A549 (cell line): ENCODE results near the gene COASY.

Experiments
- FOXS1 ChIP-seq: fragments of 250-450 bp; sonication (Bioruptor Pico); IDR thresholded peaks from 2 replicates; pipeline ENCODE4 v1.5.0; 2020; ENCODE audit warnings: mild to moderate bottlenecking, moderate library complexity
- GATA3 ChIP-seq: IDR thresholded peaks from 2 replicates; pipeline ENCODE4 v1.6.1; 2012; ENCODE audit warnings: borderline replicate concordance
- JUN ChIP-seq, 2 experiments: fragments of >200 bp; sonication (Bioruptor Twin); formaldehyde crosslinking; IDR thresholded peaks; 2 replicates in 1 of 2; 3 replicates in 1 of 2; pipeline ENCODE4 v1.6.1; 2016 to 2017
- POLR2A ChIP-seq: IDR thresholded peaks from 2 replicates; pipeline ENCODE4 v1.6.1; 2012; ENCODE audit warnings: mild to moderate bottlenecking, low read length
- SMC3 ChIP-seq: fragments of >200 bp; sonication (Bioruptor Twin); formaldehyde crosslinking; IDR thresholded peaks from 3 replicates; pipeline ENCODE4 v1.6.1; 2018; ENCODE audit warnings: inconsistent platforms
- ZSCAN20 ChIP-seq: fragments of 250-450 bp; sonication (Bioruptor Pico); IDR thresholded peaks from 2 replicates; pipeline ENCODE4 v1.8.0; 2022; ENCODE audit warnings: mild to moderate bottlenecking, moderate library complexity
- TF ChIP-seq, protein P1 (sequence below): fragments of >200 bp; sonication (Bioruptor Twin); formaldehyde crosslinking; IDR thresholded peaks from 3 replicates; pipeline ENCODE4 v1.6.1; 2016
- TF ChIP-seq, protein P2 (sequence below): IDR thresholded peaks from 2 replicates; pipeline ENCODE4 v1.6.1; 2012
- TF ChIP-seq, protein P3 (sequence below): fragments of >200 bp; sonication (Bioruptor Twin); formaldehyde crosslinking; IDR thresholded peaks from 3 replicates; pipeline ENCODE4 v1.5.1; 2016
- TF ChIP-seq, protein P4 (sequence below): fragments of 450-650 bp; IDR thresholded peaks from 2 replicates; pipeline ENCODE4 v1.6.1; 2014; ENCODE audit warnings: antibody characterized with exemption
- TF ChIP-seq, protein P5 (sequence below): fragments of 200-600 bp; sonication (generic); IDR thresholded peaks from 2 replicates; pipeline ENCODE4 v1.6.1; 2016; ENCODE audit warnings: antibody characterized with exemption, mild to moderate bottlenecking, moderate library complexity

DNA sequence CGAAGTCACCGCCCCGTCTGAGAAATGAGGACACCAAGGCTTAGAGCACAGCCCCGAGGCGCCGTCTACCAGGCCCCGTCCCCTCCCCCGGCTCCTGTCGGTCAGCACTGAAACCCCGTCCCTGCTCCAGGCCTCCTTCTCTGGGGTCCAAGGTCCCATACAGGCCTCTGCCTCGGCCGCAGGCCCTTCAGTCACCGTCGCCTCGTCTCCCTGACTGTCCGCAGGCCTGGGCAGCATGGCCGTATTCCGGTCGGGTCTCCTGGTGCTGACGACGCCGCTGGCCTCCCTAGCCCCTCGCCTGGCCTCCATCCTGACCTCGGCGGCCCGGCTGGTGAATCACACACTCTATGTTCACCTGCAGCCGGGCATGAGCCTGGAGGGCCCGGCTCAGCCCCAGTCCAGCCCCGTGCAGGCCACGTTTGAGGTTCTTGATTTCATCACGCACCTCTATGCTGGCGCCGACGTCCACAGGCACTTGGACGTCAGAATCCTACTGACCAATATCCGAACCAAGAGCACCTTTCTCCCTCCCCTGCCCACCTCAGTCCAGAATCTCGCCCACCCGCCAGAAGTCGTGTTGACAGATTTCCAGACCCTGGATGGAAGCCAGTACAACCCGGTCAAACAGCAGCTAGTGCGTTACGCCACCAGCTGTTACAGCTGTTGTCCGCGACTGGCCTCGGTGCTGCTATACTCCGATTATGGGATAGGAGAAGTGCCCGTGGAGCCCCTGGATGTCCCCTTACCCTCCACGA, 617 bp downstream of the COASY start:
- TF ChIP-seq, protein P1, sequence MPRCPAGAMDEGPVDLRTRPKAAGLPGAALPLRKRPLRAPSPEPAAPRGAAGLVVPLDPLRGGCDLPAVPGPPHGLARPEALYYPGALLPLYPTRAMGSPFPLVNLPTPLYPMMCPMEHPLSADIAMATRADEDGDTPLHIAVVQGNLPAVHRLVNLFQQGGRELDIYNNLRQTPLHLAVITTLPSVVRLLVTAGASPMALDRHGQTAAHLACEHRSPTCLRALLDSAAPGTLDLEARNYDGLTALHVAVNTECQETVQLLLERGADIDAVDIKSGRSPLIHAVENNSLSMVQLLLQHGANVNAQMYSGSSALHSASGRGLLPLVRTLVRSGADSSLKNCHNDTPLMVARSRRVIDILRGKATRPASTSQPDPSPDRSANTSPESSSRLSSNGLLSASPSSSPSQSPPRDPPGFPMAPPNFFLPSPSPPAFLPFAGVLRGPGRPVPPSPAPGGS = no peak
- TF ChIP-seq JUN (IDR thresholded peaks at IDR 0.05) = no peak
- TF ChIP-seq, protein P2, sequence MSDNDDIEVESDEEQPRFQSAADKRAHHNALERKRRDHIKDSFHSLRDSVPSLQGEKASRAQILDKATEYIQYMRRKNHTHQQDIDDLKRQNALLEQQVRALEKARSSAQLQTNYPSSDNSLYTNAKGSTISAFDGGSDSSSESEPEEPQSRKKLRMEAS = no peak
- no peak for TF ChIP-seq SMC3
- TF ChIP-seq, protein P3, sequence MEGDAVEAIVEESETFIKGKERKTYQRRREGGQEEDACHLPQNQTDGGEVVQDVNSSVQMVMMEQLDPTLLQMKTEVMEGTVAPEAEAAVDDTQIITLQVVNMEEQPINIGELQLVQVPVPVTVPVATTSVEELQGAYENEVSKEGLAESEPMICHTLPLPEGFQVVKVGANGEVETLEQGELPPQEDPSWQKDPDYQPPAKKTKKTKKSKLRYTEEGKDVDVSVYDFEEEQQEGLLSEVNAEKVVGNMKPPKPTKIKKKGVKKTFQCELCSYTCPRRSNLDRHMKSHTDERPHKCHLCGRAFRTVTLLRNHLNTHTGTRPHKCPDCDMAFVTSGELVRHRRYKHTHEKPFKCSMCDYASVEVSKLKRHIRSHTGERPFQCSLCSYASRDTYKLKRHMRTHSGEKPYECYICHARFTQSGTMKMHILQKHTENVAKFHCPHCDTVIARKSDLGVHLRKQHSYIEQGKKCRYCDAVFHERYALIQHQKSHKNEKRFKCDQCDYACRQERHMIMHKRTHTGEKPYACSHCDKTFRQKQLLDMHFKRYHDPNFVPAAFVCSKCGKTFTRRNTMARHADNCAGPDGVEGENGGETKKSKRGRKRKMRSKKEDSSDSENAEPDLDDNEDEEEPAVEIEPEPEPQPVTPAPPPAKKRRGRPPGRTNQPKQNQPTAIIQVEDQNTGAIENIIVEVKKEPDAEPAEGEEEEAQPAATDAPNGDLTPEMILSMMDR = no peak
- TF ChIP-seq, protein P4, sequence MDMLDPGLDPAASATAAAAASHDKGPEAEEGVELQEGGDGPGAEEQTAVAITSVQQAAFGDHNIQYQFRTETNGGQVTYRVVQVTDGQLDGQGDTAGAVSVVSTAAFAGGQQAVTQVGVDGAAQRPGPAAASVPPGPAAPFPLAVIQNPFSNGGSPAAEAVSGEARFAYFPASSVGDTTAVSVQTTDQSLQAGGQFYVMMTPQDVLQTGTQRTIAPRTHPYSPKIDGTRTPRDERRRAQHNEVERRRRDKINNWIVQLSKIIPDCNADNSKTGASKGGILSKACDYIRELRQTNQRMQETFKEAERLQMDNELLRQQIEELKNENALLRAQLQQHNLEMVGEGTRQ = no peak; the same call in 1 of the 2 replicates
- TF ChIP-seq, protein P5, sequence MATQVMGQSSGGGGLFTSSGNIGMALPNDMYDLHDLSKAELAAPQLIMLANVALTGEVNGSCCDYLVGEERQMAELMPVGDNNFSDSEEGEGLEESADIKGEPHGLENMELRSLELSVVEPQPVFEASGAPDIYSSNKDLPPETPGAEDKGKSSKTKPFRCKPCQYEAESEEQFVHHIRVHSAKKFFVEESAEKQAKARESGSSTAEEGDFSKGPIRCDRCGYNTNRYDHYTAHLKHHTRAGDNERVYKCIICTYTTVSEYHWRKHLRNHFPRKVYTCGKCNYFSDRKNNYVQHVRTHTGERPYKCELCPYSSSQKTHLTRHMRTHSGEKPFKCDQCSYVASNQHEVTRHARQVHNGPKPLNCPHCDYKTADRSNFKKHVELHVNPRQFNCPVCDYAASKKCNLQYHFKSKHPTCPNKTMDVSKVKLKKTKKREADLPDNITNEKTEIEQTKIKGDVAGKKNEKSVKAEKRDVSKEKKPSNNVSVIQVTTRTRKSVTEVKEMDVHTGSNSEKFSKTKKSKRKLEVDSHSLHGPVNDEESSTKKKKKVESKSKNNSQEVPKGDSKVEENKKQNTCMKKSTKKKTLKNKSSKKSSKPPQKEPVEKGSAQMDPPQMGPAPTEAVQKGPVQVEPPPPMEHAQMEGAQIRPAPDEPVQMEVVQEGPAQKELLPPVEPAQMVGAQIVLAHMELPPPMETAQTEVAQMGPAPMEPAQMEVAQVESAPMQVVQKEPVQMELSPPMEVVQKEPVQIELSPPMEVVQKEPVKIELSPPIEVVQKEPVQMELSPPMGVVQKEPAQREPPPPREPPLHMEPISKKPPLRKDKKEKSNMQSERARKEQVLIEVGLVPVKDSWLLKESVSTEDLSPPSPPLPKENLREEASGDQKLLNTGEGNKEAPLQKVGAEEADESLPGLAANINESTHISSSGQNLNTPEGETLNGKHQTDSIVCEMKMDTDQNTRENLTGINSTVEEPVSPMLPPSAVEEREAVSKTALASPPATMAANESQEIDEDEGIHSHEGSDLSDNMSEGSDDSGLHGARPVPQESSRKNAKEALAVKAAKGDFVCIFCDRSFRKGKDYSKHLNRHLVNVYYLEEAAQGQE = no peak
- TF ChIP-seq POLR2A = no peak
- TF ChIP-seq ZSCAN20 (CRISPR knock-in tag) = no peak
- TF ChIP-seq GATA3 = no peak; the same call in 1 of the 2 replicates
- TF ChIP-seq FOXS1 = no peak
